Subcutaneous adipose tissue (tissue), 4 donors: ENCODE measurements around the gene KRT73. TPM values are rescaled to one million over a fixed set of nuclear protein-coding genes. Genes with fewer than 3 reads are reported as not detected.

Source experiments
- CTCF ChIP-seq: fragments of 450-650 bp; IDR thresholded peaks from one replicate; pipeline ENCODE4 v1.5.1; 2016; ENCODE audit warnings: low read depth, mild to moderate bottlenecking, control low read depth, antibody characterized with exemption, moderate library complexity
- total RNA-seq, 4 donors: library from RNA; depleted of rRNA; stranded (reverse); fragments of >200 nt; gene quantifications; one replicate each; pipeline ENCODE4 v1.1.0, GENCODE V29; 2016

The KRT73 gene
- total RNA-seq, 4 donors from 2014 or later: not detected

GRCh38 chr12:52661668-52662067, 43.3 kb upstream of the KRT73 start:
- no peak for TF ChIP-seq CTCF

GRCh38 chr12:52660934-52661499, 42.7 kb upstream of the KRT73 start:
- TF ChIP-seq CTCF: no peak

- TF ChIP-seq CTCF: no peak
These were observed 41.6 kb upstream of the KRT73 start for GRCh38 chr12:52659951-52660350.

- TF ChIP-seq CTCF: no peak
These were observed 41.0 kb upstream of the KRT73 start for GRCh38 chr12:52659395-52659794.

- TF ChIP-seq CTCF: no peak
These were observed 39.8 kb upstream of the KRT73 start for GRCh38 chr12:52658196-52658595.

GRCh38 chr12:52657250-52657902, 39.0 kb upstream of the KRT73 start:
- TF ChIP-seq CTCF: no peak

GRCh38 chr12:52656616-52657015, 38.3 kb upstream of the KRT73 start:
- TF ChIP-seq CTCF: no peak
